Gastroesophageal sphincter (tissue), 3 donors: ENCODE results near the gene RIMS1.

Source experiments
- CTCF ChIP-seq, 4 experiments: fragments of 200-600 bp in 2 of 4; fragments of 450-650 bp in 2 of 4; sonication (generic) in 1 of 4; IDR thresholded peaks; one replicate each; pipeline ENCODE4 v1.5.1; 2017 to 2019; ENCODE audit warnings: antibody characterized with exemption in 4 of 4, mild to moderate bottlenecking in 2 of 4, moderate library complexity in 2 of 4
- POLR2A ChIP-seq, 2 donors: fragments of 450-650 bp; IDR thresholded peaks; one replicate each; pipeline ENCODE4 v1.6.1; 2017; ENCODE audit warnings: antibody characterized with exemption in 2 of 2, mild to moderate bottlenecking in 2 of 2, moderate library complexity in 1 of 2
- POLR2AphosphoS5 ChIP-seq: sonication (generic); formaldehyde crosslinking; IDR thresholded peaks from one replicate; pipeline ENCODE4 v1.6.1; 2017; ENCODE audit warnings: antibody characterized with exemption

DNA sequence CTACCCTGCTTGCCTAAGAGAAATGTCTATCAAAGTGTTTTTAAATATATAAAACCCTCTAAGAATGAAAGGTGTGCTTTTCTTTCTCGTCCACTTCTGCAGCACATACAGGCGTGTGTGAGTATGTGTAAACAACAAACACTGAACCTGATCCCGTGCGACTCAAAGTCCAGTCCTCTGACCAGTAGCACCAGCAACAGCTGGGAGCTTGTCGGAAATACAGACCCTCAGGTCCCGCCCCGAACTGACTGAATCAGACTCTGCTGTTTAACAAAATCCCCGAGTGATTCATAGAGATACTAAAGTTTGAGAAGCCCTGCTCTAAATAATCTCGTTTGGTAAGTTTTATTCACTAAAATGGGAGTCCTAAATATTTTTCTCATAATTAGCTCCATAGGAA, 527.5 kb downstream of the RIMS1 start:
- no peak for TF ChIP-seq CTCF (IDR thresholded peaks at IDR 0.05)
- no peak for TF ChIP-seq POLR2A (IDR thresholded peaks at IDR 0.05)
- no peak for TF ChIP-seq POLR2AphosphoS5
